HUES6 (cell line): ENCODE data around the gene HOXB9.

ENCODE experiments used
- H3K27ac ChIP-seq: 2 replicates; pipeline ENCODE4 v1.7.0; 2013; ENCODE audit warnings: low read depth, mild to moderate bottlenecking, low read length, inconsistent platforms
- H3K27me3 ChIP-seq: 2 replicates; pipeline ENCODE4 v1.6.1; 2013; ENCODE audit warnings: low read length; ENCODE audit not compliant: control insufficient read depth, insufficient read depth
- H3K36me3 ChIP-seq: 2 replicates; pipeline ENCODE4 v1.6.1; 2013; ENCODE audit warnings: low read length; ENCODE audit not compliant: control insufficient read depth, insufficient read depth
- H3K4me1 ChIP-seq: 2 replicates; pipeline ENCODE4 v1.6.1; 2013; ENCODE audit warnings: low read length; ENCODE audit not compliant: control insufficient read depth, insufficient read depth
- H3K4me3 ChIP-seq: 2 replicates; pipeline ENCODE4 v1.5.1; 2013; ENCODE audit warnings: low read depth, low read length
- H3K9ac ChIP-seq: one replicate; pipeline ENCODE4 v1.6.1; 2013; ENCODE audit warnings: mild to moderate bottlenecking, low read length
- H3K9me3 ChIP-seq: 2 replicates; pipeline ENCODE4 v1.6.1; 2013; ENCODE audit warnings: low read depth, low read length; ENCODE audit not compliant: control insufficient read depth, insufficient read depth

The HOXB9 gene

DNA sequence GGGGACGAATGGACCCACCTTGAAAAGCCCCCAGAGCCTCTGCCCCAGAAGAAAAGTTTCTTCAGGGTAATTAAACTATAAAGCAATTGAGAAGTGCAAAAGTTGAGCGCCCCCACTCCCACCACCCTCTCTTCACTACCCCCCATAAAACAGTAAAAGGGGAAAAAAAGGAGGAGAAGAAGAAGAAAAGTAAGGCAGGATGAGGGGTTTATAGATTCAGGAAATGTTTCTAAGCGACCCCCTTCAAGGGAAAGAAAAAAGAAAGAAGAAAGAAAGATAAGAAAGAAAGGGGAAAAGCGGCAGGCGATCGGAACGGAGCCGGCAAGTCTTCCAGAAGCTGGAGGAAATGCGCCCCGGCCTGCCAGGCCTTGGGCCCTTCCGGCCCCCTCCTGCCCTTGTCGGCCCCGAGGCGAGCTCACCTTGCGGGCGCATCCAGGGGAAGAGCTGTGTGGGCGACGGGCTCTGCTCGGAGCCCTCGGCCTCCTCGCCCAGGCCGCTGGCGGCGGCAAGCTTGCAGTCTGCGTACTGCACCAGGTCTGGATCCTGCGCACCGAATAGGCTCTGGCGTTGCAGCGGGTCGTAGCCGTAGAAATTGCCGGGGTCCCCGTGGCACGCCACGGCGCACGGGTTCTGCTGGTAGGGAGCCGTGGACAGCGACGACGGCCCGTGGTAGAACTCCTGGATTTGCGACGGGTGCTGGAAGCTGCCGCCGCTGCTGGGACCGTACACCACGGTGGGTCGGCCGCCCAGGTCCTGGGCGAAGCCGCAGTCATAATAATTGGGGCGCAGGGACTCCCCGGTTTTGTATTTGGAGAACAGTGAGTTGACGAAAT lies 12.1 kb downstream of the HOXB9 start:
- Histone ChIP-seq H3K9ac (peak overlapping the region; percentile 94), H3K27ac (peak overlapping the region; percentile 18; the same call in 1 of the 2 replicates), H3K4me1 (peaks cover 15% of the 10 kb centered on the region), H3K4me3 (peak overlapping the region; percentile 52), H3K27me3 (peaks cover 99% of the 10 kb centered on the region), H3K36me3 (no peaks in the 10 kb centered on the region), H3K9me3 (no peaks in the 10 kb centered on the region)

DNA sequence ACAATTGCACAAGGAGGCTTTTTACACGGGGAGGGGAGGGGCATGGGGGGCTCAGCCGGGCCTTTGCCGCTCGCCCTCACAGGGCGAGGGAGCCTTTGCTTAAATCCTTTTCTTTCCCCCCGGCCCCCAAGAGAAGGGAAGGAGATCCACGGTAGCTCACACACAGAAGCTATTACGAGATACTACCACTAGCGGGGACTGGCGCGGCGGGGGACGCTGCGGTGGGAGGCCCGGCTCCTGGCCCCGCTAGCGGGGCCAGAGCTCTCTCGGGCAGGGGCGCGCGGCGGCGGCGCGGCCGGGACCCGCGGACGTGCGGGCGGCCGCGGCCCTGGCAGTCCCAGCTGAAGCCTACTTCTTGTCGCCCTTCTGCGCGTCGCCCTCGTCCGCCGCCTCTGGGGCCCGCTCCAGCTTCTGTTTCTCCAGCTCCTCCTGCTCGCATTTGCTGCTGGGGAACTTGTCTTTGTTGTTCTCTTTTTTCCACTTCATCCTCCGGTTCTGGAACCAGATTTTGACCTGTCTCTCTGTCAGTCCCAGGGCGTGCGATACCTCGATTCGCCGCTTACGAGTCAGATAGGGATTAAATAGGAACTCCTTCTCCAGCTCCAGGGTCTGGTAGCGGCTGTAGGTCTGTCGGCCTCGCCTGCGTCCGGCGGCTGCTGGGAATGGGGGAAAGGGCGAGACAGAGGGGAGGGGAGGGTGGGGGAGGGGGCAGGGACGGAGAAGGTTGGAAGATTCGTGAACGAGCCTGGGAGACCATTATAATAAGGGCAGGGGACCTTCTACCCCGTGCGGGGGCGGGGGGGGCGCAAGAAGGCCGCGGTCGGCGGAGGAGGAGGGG lies 13.1 kb downstream of the HOXB9 start:
- H3K36me3 ChIP-seq = no peaks in the 10 kb centered on the region
- H3K9me3 ChIP-seq = no peaks in the 10 kb centered on the region
- H3K9ac ChIP-seq = peak overlapping the region; percentile 94
- peak overlapping the region; percentile 54; the same call in 1 of the 2 replicates for H3K4me3 ChIP-seq
- H3K27ac ChIP-seq = no peak overlapping the region; the same call in 1 of the 2 replicates
- H3K27me3 ChIP-seq = peaks cover 99% of the 10 kb centered on the region
- H3K4me1 ChIP-seq = peaks cover 13% of the 10 kb centered on the region

DNA sequence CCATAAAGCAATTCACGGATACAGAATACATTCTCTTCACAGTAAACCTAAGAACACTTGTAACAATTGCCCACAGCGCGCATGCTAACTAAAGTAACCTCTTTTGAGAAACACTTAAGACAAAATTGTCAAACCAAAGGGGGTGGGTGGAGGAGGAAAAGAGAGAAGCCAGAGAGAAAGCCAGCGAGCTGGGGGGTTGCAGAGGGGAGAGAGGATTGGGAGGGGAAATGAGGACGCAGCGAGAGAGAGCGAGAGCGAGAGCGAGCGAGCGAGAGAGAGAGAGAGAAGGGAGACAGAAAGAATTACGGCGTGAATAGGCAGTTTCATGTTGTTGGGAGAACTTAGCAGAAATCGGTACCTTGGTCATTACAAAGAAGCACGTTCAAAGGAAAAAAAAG lies 13.7 kb downstream of the HOXB9 start:
- H3K27me3 ChIP-seq = peaks cover 99% of the 10 kb centered on the region
- H3K27ac ChIP-seq = no peak overlapping the region; the same call in 1 of the 2 replicates
- H3K4me3 ChIP-seq = peak overlapping the region; percentile 54; the same call in 1 of the 2 replicates
- no peaks in the 10 kb centered on the region for H3K36me3 ChIP-seq
- peak overlapping the region; percentile 94 for H3K9ac ChIP-seq
- no peaks in the 10 kb centered on the region for H3K9me3 ChIP-seq
- H3K4me1 ChIP-seq = peaks cover 12% of the 10 kb centered on the region

DNA sequence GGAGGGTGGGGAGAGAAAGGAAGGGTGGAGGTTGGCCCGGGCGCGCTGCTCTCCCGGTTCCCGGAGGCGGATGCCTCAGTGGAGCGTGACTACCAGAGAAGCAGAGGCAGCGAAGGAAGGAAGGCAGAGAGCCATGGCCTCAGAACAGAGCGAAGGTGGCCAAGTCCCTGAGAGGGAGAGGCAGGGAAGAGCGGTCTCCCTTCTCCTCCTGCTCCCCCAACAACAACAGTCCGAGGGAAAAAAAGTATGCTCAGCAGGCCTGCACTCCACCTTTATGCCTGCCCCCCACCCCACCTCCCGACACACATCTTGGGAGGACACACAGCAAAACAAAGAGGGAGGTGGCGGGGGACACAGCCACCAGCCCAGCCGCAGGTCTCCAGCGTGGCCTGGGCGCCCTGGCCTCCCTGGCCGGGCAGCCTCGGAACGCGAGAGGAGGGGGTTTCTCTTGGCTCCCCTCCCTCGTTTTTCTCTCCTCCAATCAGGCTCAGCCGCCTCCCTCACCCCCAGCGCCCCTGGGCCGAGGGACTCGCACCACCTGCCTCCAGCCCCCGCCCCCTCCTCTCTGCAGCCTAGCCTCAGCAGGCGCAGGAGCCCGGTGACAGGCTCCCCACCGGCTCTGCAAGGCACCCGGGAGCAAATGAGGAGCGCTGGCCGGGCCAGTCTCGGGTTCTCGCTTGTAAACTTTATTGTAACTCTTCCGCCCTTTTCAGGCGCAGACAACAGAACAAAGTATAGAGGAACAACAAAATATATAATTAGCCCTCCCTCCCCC lies 14.3 kb downstream of the HOXB9 start:
- H3K27me3 ChIP-seq = peaks cover 99% of the 10 kb centered on the region
- H3K9ac ChIP-seq = peak overlapping the region; percentile 94
- peak overlapping the region; percentile 54 for H3K4me3 ChIP-seq
- H3K4me1 ChIP-seq = peaks cover 12% of the 10 kb centered on the region
- no peak overlapping the region for H3K27ac ChIP-seq
- no peaks in the 10 kb centered on the region for H3K9me3 ChIP-seq
- H3K36me3 ChIP-seq = no peaks in the 10 kb centered on the region

DNA sequence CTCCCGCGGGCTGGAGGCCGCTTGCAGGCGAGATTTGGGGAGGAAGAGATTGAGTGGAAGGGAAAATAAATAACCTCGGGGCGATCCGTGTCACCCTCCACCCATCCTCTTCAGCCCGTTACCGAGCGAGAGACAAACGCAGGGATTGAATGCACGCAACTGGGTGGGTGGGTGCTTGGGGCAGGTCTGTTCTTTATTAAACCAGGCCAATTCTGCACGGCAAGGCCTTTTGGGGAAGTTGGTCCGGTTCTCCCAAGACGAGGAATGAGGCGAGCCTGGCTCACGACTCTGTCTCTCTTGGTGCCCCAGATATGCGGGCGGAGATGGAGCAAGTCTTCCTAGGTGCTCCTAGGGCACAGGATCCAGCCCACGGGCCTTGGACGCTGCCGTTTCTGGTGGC lies 14.9 kb downstream of the HOXB9 start:
- Histone ChIP-seq H3K27me3 (peaks cover 99% of the 10 kb centered on the region), H3K4me3 (peak overlapping the region; percentile 54), H3K9ac (peak overlapping the region; percentile 94)

DNA sequence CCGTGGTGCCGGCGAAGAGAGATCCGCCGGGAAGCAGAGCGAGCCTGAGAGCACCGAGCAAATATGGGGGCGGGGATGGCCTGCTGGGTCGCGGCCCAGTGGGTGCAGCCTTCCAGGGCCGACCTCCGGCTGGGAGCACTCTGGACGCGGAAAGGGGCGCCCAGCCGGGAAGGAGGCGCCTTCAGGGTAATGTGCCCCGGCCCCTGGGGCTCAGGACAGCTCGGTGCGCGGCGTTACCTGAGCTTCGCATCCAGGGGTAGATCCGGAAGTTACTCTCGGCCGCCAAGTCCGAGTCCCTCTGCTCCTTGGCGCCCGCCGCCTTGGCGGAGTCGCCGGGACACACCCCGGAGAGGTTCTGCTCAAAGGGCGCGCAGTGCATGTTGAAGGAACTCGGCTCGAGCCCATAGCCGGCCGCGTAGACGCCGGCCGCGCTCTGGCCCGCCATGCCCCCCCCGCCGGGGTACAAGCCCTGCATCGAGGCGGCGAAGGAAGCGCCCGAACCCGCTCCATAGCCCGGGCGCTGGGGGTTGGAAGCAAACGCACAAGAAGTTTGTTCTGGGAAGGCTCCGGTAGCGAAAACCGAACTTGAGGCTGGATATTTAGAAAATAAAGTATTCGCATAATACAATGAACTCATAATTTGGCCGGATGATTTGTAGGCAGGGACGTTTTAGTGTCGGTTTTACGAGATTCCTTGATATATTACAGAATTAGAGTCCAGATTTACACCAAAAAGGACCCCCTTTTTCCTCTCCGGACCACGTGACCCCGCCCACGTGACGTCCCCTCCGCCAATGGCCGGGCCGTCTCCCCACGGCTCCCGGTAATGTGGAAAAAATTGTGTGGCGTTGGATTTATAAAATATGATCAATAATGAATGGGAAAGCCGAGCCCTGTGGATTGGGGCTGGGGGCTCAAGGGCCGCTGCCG lies 15.6 kb downstream of the HOXB9 start, which contains the start of gene HOXB7:
Gene HOXB7 (minus strand): TSS at position 736 of the 930 bp plus-strand sequence. CDS start 99 bp downstream, at position 637.
- H3K4me3 ChIP-seq = peak within 1 kb of the TSS; percentile 54
- H3K27ac ChIP-seq = peak within 1 kb of the TSS; percentile 42; the same call in 1 of the 2 replicates
- peak within 1 kb of the TSS; percentile 94 for H3K9ac ChIP-seq
- peaks cover 12% of the 10 kb centered on the region; the same call in 1 of the 2 replicates for H3K4me1 ChIP-seq
- H3K9me3 ChIP-seq = no peaks in the 10 kb centered on the region
- no peaks in the 10 kb centered on the region for H3K36me3 ChIP-seq
- H3K27me3 ChIP-seq = peaks cover 99% of the 10 kb centered on the region

More for the DNA sequence above, 14.9 kb downstream of the HOXB9 start:
- Histone ChIP-seq H3K27ac (peak overlapping the region; percentile 42; the same call in 1 of the 2 replicates), H3K36me3 (no peaks in the 10 kb centered on the region), H3K4me1 (peaks cover 12% of the 10 kb centered on the region; the same call in 1 of the 2 replicates), H3K9me3 (no peaks in the 10 kb centered on the region)

DNA sequence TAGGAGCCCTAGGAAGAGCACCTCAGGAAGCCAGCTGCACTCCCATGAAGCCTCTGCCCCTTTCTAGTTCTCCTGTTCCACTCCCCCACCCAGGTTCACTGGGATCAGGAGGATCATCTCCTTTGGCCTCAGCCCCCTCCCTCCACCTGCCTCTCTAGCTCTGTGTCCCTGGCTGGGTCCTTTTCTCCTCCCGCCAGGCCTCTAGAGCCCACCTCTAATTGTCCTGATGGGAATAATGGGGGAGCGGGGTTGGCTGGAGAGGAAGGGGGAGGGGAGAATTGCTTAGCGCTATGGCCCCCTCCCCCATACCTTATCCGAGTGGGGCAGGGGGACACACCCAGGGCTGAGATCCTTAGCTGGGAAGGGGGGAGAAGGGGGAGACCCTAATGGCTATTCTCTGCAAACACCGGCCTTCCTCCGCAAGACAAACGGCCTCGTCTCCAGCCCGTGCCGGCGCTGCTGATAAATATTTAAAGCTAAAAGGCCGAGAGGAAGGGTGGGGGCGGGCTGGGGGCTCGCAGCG lies 16.3 kb downstream of the HOXB9 start:
- H3K4me3 ChIP-seq = peak overlapping the region; percentile 54
- H3K27ac ChIP-seq = no peak overlapping the region; the same call in 1 of the 2 replicates
- peaks cover 99% of the 10 kb centered on the region for H3K27me3 ChIP-seq
- H3K9me3 ChIP-seq = no peaks in the 10 kb centered on the region
- H3K4me1 ChIP-seq = peaks cover 14% of the 10 kb centered on the region
- no peaks in the 10 kb centered on the region for H3K36me3 ChIP-seq
- peak overlapping the region; percentile 94 for H3K9ac ChIP-seq

DNA sequence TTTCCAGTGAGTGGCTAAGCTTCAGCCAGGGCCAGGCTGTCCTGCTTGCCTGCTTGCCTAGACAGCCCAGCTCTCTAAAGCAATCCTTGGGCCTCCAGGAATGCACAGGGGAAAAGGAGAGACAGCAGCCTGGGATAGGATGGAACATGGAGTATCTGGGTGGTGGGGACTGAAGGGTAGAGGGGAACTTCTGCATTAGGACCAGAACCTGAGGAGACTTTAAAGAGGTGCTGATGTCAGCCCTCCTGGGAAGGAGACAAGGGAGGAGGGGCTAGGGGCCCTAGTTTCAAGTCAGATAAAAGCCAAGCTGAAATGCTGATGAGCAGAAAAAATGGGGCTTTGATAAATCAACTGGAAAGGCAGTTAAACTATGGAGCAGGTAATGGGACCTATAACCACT lies 17.1 kb downstream of the HOXB9 start:
- Histone ChIP-seq H3K4me3 (peak overlapping the region; percentile 5; the same call in 1 of the 2 replicates), H3K27ac (no peak overlapping the region; the same call in 1 of the 2 replicates), H3K9me3 (no peaks in the 10 kb centered on the region), H3K27me3 (peaks cover 99% of the 10 kb centered on the region), H3K9ac (peak overlapping the region; percentile 94), H3K4me1 (peaks cover 14% of the 10 kb centered on the region), H3K36me3 (no peaks in the 10 kb centered on the region)

DNA sequence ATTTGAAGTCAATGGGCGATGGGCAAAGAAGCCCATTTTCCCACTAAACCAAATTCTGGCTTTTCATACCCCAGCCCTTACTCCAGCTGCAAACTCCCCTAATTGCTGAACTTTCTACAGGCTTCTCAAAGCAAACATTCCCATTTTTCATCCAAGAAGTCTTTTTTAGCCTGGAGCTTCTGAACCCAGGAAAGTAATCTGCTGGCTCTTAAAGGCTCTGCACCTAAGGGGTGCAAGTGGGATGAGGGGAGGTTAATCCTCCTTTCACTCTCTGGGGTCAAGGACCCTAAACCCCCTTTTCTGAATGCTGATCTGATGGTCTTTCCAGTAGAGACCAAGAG lies 17.7 kb downstream of the HOXB9 start:
- Histone ChIP-seq H3K4me3 (peak overlapping the region; percentile 5; the same call in 1 of the 2 replicates), H3K4me1 (peaks cover 14% of the 10 kb centered on the region), H3K9ac (peak overlapping the region; percentile 94), H3K36me3 (no peaks in the 10 kb centered on the region), H3K9me3 (no peaks in the 10 kb centered on the region), H3K27me3 (peaks cover 99% of the 10 kb centered on the region), H3K27ac (no peak overlapping the region)
